Ascending aorta (tissue), 2 donors: ENCODE measurements around the gene NMRAL1. TPM values are rescaled to one million over a fixed set of nuclear protein-coding genes. Genes with fewer than 3 reads are reported as not detected.

Experiments used
- DNase-seq, 2 donors: peaks; one replicate each; pipeline ENCODE4 v3.0.0-alpha.2; 2019; ENCODE audit warnings: low spot score in 2 of 2
- H3K27ac ChIP-seq, 2 donors: fragments of 200-600 bp; sonication (generic); one replicate each; pipeline ENCODE4 v1.5.1; 2016 to 2017; ENCODE audit warnings: mild to moderate bottlenecking in 1 of 2
- H3K27me3 ChIP-seq: fragments of 200-600 bp; sonication (generic); one replicate; pipeline ENCODE4 v1.5.1; 2017
- H3K36me3 ChIP-seq, 2 donors: fragments of 200-600 bp; sonication (generic); one replicate each; pipeline ENCODE4 v1.5.1; 2016
- H3K4me1 ChIP-seq, 2 donors: fragments of 200-600 bp; sonication (generic); one replicate each; pipeline ENCODE4 v1.5.1; 2016 to 2017; ENCODE audit warnings: mild to moderate bottlenecking in 1 of 2
- H3K4me3 ChIP-seq, 2 donors: fragments of 200-600 bp; sonication (generic); one replicate each; pipeline ENCODE4 v1.5.1; 2016 to 2017; ENCODE audit warnings: mild to moderate bottlenecking in 1 of 2
- H3K9me3 ChIP-seq, 2 donors: fragments of 200-600 bp; sonication (generic); one replicate each; pipeline ENCODE4 v1.5.1; 2016
- intact Hi-C: fragments of 100-400 bp; cut with DNase I; formaldehyde crosslinking; loops from one replicate; pipeline ENCODE4 v1.15.1; 2023
- total RNA-seq: library from RNA; depleted of rRNA; stranded (reverse); fragments of >200 nt; gene quantifications from one replicate; pipeline ENCODE4 v1.1.0, GENCODE V29; 2016
- TF ChIP-seq, protein P1 (sequence below), 3 experiments: fragments of 200-600 bp in 2 of 3; fragments of 450-650 bp in 1 of 3; sonication (generic) in 2 of 3; IDR thresholded peaks; one replicate each; pipeline ENCODE4 v1.5.1; 2016 to 2019; ENCODE audit warnings: antibody characterized with exemption in 3 of 3, mild to moderate bottlenecking in 1 of 3, moderate library complexity in 1 of 3

Gene NMRAL1
- total RNA-seq, 1 donor from 2014 or later, result 48.6 TPM

DNA sequence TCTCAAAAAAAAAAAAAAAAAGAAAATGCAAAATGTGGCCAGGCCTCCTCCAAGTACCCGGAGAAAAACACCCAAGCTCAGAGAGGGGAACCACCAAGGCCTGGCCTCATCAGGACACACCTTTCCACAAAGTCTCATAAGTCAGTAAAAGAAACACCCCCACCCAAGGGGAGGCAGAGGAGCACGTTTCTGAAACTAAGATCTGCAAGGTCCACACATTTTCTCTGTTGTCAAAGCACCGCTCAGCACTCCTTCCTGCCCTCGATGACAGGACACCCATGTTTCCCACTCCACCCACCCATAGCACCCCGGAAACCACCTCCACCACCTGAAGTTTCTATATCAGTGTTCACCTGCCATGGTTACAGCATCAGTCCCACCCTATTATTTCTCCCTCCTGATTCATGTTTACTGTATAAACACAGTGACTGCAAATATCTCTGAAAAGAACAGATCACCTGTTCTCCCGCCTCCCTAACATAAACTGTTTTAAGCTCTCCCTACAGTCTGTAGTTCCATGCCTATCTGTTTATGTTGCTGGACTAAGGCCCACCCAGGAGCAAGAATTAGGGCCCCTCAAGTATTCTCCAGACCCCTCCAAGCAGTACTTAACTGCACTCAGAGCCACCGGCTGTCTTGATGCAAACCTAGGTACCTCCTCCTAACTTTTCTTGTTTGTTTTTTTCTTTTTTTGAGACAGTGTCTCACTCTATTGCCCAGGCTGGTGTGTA lies 60.1 kb downstream of the NMRAL1 start:
- no peak for DNase-seq
- H3K27me3 ChIP-seq, result no peaks in the 10 kb centered on the region
- no peaks in the 10 kb centered on the region for H3K9me3 ChIP-seq
- H3K4me1 ChIP-seq, result peaks cover 0 to 9% of the 10 kb centered on the region in 2 donors
- peaks cover 0 to 13% of the 10 kb centered on the region in 2 donors for H3K36me3 ChIP-seq
- intact Hi-C loops, result loop anchor here (10.0 kb wide), 1 partner anchor 800 kb away; the partner anchor contains the start of gene SLX4
- H3K4me3 ChIP-seq, result peak overlapping the region in 1 of 2 donors; percentile 83
- TF ChIP-seq, protein P1, sequence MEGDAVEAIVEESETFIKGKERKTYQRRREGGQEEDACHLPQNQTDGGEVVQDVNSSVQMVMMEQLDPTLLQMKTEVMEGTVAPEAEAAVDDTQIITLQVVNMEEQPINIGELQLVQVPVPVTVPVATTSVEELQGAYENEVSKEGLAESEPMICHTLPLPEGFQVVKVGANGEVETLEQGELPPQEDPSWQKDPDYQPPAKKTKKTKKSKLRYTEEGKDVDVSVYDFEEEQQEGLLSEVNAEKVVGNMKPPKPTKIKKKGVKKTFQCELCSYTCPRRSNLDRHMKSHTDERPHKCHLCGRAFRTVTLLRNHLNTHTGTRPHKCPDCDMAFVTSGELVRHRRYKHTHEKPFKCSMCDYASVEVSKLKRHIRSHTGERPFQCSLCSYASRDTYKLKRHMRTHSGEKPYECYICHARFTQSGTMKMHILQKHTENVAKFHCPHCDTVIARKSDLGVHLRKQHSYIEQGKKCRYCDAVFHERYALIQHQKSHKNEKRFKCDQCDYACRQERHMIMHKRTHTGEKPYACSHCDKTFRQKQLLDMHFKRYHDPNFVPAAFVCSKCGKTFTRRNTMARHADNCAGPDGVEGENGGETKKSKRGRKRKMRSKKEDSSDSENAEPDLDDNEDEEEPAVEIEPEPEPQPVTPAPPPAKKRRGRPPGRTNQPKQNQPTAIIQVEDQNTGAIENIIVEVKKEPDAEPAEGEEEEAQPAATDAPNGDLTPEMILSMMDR (IDR thresholded peaks at IDR 0.05), result no peak
- no peak overlapping the region for H3K27ac ChIP-seq

DNA sequence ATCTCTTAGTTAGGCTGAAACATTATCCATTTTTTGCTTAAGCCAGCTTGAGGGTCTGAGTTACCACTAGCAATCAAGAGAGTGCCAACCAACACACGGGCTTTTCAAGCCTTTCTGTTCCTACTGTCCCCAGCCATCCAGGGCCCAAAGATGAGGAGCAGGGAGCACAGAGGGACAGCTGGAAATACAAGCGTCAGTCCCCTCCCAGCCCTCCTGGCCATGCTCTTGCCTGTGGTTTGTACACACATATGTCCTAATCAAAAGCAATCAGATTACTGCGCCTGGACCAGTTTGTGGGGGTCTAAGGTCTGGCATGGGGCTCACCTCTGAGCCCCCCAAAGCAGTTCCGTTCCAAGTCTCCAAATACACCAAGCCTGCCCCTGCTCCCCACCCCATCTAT lies 61.6 kb downstream of the NMRAL1 start:
- H3K4me3 ChIP-seq, result no peak overlapping the region
- intact Hi-C loops, result loop anchor here (10.0 kb wide), 1 partner anchor 798 kb away; the partner anchor contains the start of gene SLX4
- H3K36me3 ChIP-seq, result peaks cover 8 to 19% of the 10 kb centered on the region in 2 donors
- no peak overlapping the region for H3K27ac ChIP-seq
- no peaks in the 10 kb centered on the region for H3K9me3 ChIP-seq
- peaks cover 0 to 9% of the 10 kb centered on the region in 2 donors for H3K4me1 ChIP-seq
- TF ChIP-seq, protein P1 (IDR thresholded peaks at IDR 0.05), result no peak
- no peak for DNase-seq
- no peaks in the 10 kb centered on the region for H3K27me3 ChIP-seq

DNA sequence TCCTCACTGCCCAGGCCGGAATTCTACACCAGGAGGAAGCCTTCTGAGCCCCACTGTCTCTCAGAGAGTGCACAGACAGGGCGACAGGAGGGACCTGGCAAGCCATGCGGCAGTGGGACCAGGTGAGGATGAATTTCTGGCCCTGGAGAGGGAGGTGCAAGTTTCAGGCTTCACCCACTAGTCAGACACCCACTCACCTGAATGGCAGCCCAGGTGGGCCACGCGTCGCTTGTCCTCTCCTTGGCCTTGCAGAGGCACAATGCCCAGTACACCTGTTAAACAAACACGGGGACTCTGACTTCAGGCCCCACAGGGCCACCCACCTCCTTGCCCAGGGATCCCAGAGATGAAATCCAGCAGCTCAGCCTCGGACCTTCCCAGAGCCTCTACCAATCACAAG lies 62.3 kb downstream of the NMRAL1 start:
- peaks cover 14 to 26% of the 10 kb centered on the region in 2 donors for H3K36me3 ChIP-seq
- DNase-seq, result no peak
- intact Hi-C loops, result loop anchor here (10.0 kb wide), 1 partner anchor 797 kb away; the partner anchor contains the start of gene SLX4
- no peaks in the 10 kb centered on the region for H3K9me3 ChIP-seq
- no peaks in the 10 kb centered on the region for H3K27me3 ChIP-seq
- H3K4me1 ChIP-seq, result peaks cover 0 to 9% of the 10 kb centered on the region in 2 donors
- H3K27ac ChIP-seq, result no peak overlapping the region
- H3K4me3 ChIP-seq, result no peak overlapping the region
- TF ChIP-seq, protein P1 (IDR thresholded peaks at IDR 0.05), result no peak

Other genes with a start within 250 kb of the NMRAL1 start
- gene SRL, start 232.5 kb downstream of the NMRAL1 start, total RNA-seq, result 15.6 TPM
- gene TFAP4, start 201.6 kb downstream of the NMRAL1 start, total RNA-seq, result 5.3 TPM
- gene GLIS2, start 158.6 kb downstream of the NMRAL1 start, total RNA-seq, result 16.8 TPM
- gene PAM16, start 123.3 kb downstream of the NMRAL1 start, total RNA-seq, result 26.6 TPM
- 218 TPM for gene VASN, start 102.8 kb downstream of the NMRAL1 start, total RNA-seq
- 41.9 TPM for gene CORO7, start 58.0 kb downstream of the NMRAL1 start, total RNA-seq
- gene DNAJA3, start 48.8 kb downstream of the NMRAL1 start, total RNA-seq, result 40.7 TPM
- 36.7 TPM for gene HMOX2, start 1.8 kb upstream of the NMRAL1 start, total RNA-seq
- gene CDIP1, start 64.1 kb upstream of the NMRAL1 start, total RNA-seq, result 36.9 TPM
- gene C16orf96, start 81.7 kb upstream of the NMRAL1 start, total RNA-seq, result not detected
- gene UBALD1, start 140.3 kb upstream of the NMRAL1 start, total RNA-seq, result 4.6 TPM
- 201 TPM for gene MGRN1, start 150.2 kb upstream of the NMRAL1 start, total RNA-seq
- 77.3 TPM for gene NUDT16L1, start 218.9 kb upstream of the NMRAL1 start, total RNA-seq